ENCODE data around the gene ZNF101.

The ZNF101 gene

GRCh38 chr19:19668230-19669012 lies at the start of gene ZNF101:
Gene ZNF101 (plus strand): TSS chr19:19668839. CDS start chr19:19668964, 125 bp downstream.
- Mint-ChIP-seq H3K36me3 (peaks cover 26% of the 10 kb centered on the region), H3K4me3 (peak within 1 kb of the TSS; percentile 82), H3K9me3 (no peaks in the 10 kb centered on the region), H3K4me1 (peaks cover 26% of the 10 kb centered on the region), H3K27ac (peak within 1 kb of the TSS; percentile 91), H3K27me3 (no peaks in the 10 kb centered on the region)
- peak; percentile 88 for ATAC-seq

DNA sequence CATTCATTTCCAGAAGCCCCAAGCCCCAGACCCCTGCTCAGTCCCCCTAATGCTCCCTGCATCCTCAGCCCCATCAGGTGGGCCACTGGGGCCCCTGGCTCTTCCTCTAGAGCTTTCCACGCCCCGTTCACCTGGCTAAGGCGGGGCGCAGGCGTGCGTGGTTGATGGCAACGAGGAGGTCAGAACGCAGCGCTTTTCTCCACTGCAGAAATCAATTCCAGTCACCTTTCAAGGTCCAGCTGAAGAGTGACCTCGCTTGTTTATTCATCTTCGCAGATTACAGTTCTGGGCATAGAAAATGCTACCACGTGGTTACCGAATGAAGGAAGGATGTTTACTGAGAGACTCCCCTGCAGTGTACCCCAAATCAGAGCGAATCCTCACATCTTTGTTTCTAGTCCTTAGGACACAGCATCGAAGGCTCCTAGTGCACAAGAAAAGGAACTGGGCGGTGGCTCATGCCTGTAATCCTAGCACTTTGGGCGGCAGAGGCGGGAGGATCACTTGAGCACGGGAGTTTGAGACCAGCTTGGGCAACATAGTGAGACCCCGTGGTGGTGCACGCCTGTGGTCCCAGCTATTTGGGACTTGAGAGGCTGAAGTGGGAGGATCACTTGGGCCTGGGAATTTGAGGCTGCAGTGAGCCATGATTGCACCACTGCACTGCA lies 49.3 kb upstream of the ZNF101 start:
- Mint-ChIP-seq H3K4me1 (peaks cover 56% of the 10 kb centered on the region), H3K27ac (peak overlapping the region; percentile 8), H3K36me3 (peaks cover 17% of the 10 kb centered on the region), H3K27me3 (no peaks in the 10 kb centered on the region), H3K9me3 (no peaks in the 10 kb centered on the region), H3K4me3 (peak overlapping the region; percentile 65)
- no peak for ATAC-seq

- Mint-ChIP-seq H3K36me3 (peaks cover 21% of the 10 kb centered on the region), H3K4me1 (peaks cover 58% of the 10 kb centered on the region)
Measured at GRCh38 chr19:19619849-19620210, 48.8 kb upstream of the ZNF101 start.

GRCh38 chr19:19623383-19623782 lies 45.3 kb upstream of the ZNF101 start:
- Mint-ChIP-seq H3K4me1 (peaks cover 48% of the 10 kb centered on the region), H3K4me3 (no peak overlapping the region), H3K27ac (no peak overlapping the region), H3K9me3 (no peaks in the 10 kb centered on the region), H3K27me3 (no peaks in the 10 kb centered on the region), H3K36me3 (peaks cover 20% of the 10 kb centered on the region)
- ATAC-seq = no peak

More at GRCh38 chr19:19619849-19620210, 48.8 kb upstream of the ZNF101 start:
- H3K27me3 Mint-ChIP-seq = no peaks in the 10 kb centered on the region
- H3K9me3 Mint-ChIP-seq = no peaks in the 10 kb centered on the region
- no peak for ATAC-seq
- peak overlapping the region; percentile 8 for H3K27ac Mint-ChIP-seq
- no peak overlapping the region for H3K4me3 Mint-ChIP-seq

GRCh38 chr19:19624032-19624570 lies 44.5 kb upstream of the ZNF101 start:
- Mint-ChIP-seq H3K27ac (peak overlapping the region; percentile 17), H3K4me3 (no peak overlapping the region), H3K9me3 (no peaks in the 10 kb centered on the region), H3K27me3 (no peaks in the 10 kb centered on the region), H3K36me3 (peaks cover 26% of the 10 kb centered on the region), H3K4me1 (peaks cover 50% of the 10 kb centered on the region)
- no peak for ATAC-seq

GRCh38 chr19:19626516-19627472 lies 41.8 kb upstream of the ZNF101 start:
- Mint-ChIP-seq H3K27ac (peak overlapping the region; percentile 88), H3K27me3 (no peaks in the 10 kb centered on the region), H3K4me3 (peak overlapping the region; percentile 88), H3K9me3 (no peaks in the 10 kb centered on the region), H3K36me3 (peaks cover 35% of the 10 kb centered on the region), H3K4me1 (peaks cover 37% of the 10 kb centered on the region)
- no peak for ATAC-seq

GRCh38 chr19:19627621-19628500 lies 40.8 kb upstream of the ZNF101 start, which contains the start of gene LPAR2:
Gene LPAR2 (minus strand): TSS chr19:19628220. CDS start chr19:19627275, 945 bp downstream.
- Mint-ChIP-seq H3K27me3 (no peaks in the 10 kb centered on the region), H3K4me1 (peaks cover 37% of the 10 kb centered on the region), H3K9me3 (no peaks in the 10 kb centered on the region), H3K36me3 (peaks cover 39% of the 10 kb centered on the region), H3K27ac (peak within 1 kb of the TSS; percentile 88), H3K4me3 (peak within 1 kb of the TSS; percentile 88)
- peak; percentile 91 for ATAC-seq

DNA sequence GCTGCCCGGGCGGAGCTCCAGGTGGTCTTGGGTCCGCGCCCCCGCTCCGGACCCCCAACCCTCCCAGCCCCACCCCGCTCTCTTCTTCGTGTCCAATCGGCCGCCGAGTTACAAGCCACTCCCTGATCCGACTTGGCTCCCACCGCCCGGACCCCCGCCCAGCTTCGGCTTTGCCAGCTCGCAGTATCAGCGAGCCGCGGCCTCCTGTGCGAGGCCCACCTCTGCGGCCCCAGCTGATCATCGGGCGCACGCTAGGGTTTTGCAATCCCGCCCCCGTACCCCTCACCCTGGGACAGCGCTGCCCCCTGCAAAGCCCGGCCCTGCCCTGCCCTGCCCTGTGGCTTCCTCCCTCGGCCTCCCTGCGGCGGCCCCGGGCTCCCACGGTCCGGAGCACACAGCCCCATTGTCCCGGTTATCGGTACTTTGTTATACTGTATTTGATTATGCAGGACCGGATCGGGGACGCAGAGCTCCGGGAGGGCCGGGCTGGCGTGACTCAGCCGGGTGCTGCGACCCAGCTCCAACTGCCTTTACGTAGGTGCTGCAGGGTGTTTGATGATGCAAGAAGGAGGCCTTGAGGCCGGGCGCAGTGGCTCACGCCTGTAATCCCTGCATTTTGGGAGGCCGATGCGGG lies 40.0 kb upstream of the ZNF101 start:
- peaks cover 41% of the 10 kb centered on the region for H3K4me1 Mint-ChIP-seq
- no peaks in the 10 kb centered on the region for H3K9me3 Mint-ChIP-seq
- H3K4me3 Mint-ChIP-seq = peak overlapping the region; percentile 88
- ATAC-seq = peak; percentile 61
- no peaks in the 10 kb centered on the region for H3K27me3 Mint-ChIP-seq
- peak overlapping the region; percentile 88 for H3K27ac Mint-ChIP-seq
- peaks cover 47% of the 10 kb centered on the region for H3K36me3 Mint-ChIP-seq

DNA sequence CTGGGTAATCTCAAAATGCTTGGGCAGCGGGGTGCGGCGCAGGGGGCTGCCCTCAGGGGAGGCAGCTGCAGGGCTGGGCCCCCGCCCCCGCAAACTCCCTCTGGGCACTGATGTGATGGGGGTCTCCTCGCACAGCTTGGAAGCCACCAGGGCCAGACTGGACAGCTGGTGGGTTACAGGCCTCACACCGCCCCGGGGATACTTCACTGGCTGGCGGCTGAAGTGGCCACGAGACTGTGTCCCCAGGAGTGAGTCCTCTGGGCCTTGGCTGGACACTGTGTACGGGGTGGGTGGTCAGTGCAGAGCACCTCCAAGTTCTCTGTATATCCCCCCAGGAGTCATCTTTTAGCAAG lies 38.6 kb upstream of the ZNF101 start:
- no peak for ATAC-seq
- H3K9me3 Mint-ChIP-seq = no peaks in the 10 kb centered on the region
- H3K27me3 Mint-ChIP-seq = no peaks in the 10 kb centered on the region
- H3K36me3 Mint-ChIP-seq = peaks cover 51% of the 10 kb centered on the region
- peaks cover 44% of the 10 kb centered on the region for H3K4me1 Mint-ChIP-seq
- no peak overlapping the region for H3K27ac Mint-ChIP-seq
- no peak overlapping the region for H3K4me3 Mint-ChIP-seq

- Mint-ChIP-seq H3K27me3 (no peaks in the 10 kb centered on the region), H3K36me3 (peaks cover 55% of the 10 kb centered on the region), H3K4me3 (no peak overlapping the region), H3K4me1 (peaks cover 48% of the 10 kb centered on the region), H3K9me3 (no peaks in the 10 kb centered on the region), H3K27ac (no peak overlapping the region)
- no peak for ATAC-seq
Measured at GRCh38 chr19:19630426-19630825, 38.2 kb upstream of the ZNF101 start.

GRCh38 chr19:19631346-19631745 lies 37.3 kb upstream of the ZNF101 start:
- Mint-ChIP-seq H3K27me3 (no peaks in the 10 kb centered on the region), H3K4me1 (peaks cover 49% of the 10 kb centered on the region), H3K9me3 (no peaks in the 10 kb centered on the region), H3K36me3 (peaks cover 58% of the 10 kb centered on the region), H3K27ac (no peak overlapping the region), H3K4me3 (no peak overlapping the region)
- ATAC-seq = no peak

GRCh38 chr19:19632661-19633060 lies 36.0 kb upstream of the ZNF101 start:
- peaks cover 65% of the 10 kb centered on the region for H3K36me3 Mint-ChIP-seq
- H3K9me3 Mint-ChIP-seq = no peaks in the 10 kb centered on the region
- no peaks in the 10 kb centered on the region for H3K27me3 Mint-ChIP-seq
- ATAC-seq = no peak
- H3K27ac Mint-ChIP-seq = no peak overlapping the region
- H3K4me3 Mint-ChIP-seq = no peak overlapping the region
- peaks cover 36% of the 10 kb centered on the region for H3K4me1 Mint-ChIP-seq

GRCh38 chr19:19633711-19634515 lies 34.7 kb upstream of the ZNF101 start:
- Mint-ChIP-seq H3K9me3 (no peaks in the 10 kb centered on the region), H3K4me3 (no peak overlapping the region), H3K27me3 (no peaks in the 10 kb centered on the region), H3K36me3 (peaks cover 72% of the 10 kb centered on the region), H3K4me1 (peaks cover 30% of the 10 kb centered on the region), H3K27ac (peak overlapping the region; percentile 52)
- no peak for ATAC-seq

All from stimulated activated memory B cell treated with anti-CD40 and anti-IgM and Interleukin-4, amounts not matched to agents 10 μg/mL and 1 μg/mL and 100 μg/mL, for 72 hours (primary cell).